HepG2 (cell line): ENCODE measurements around the gene BCAS3. TPM values are rescaled to one million over a fixed set of nuclear protein-coding genes. Genes with fewer than 3 reads are reported as not detected.

Experiments used
- ARID2 ChIP-seq: sonication (generic); formaldehyde crosslinking; IDR thresholded peaks from 2 replicates; pipeline ENCODE4 v1.8.1; 2022; ENCODE audit warnings: mild to moderate bottlenecking, missing genetic modification reagents, borderline replicate concordance
- CHD4 ChIP-seq: fragments of 200-600 bp; sonication (generic); IDR thresholded peaks from 2 replicates; pipeline ENCODE4 v1.7.0; 2017; ENCODE audit warnings: mild to moderate bottlenecking, low read length, borderline replicate concordance
- EP300 ChIP-seq, 3 experiments: sonication (generic) in 1 of 3; formaldehyde crosslinking in 1 of 3; IDR thresholded peaks; 2 replicates each; pipeline versions ENCODE4 v1.5.1 to v1.6.1; 2011 to 2020; ENCODE audit warnings: low read depth in 2 of 3, low read length in 2 of 3, borderline replicate concordance in 1 of 3, improper control_type of control experiment in 1 of 3, mild to moderate bottlenecking in 1 of 3, missing genetic modification reagents in 1 of 3, moderate library complexity in 1 of 3
- ZNF180 ChIP-seq: sonication (generic); formaldehyde crosslinking; IDR thresholded peaks from 2 replicates; pipeline ENCODE4 v1.4.0; 2020; ENCODE audit warnings: low read depth, missing genetic modification reagents, borderline replicate concordance
- ZNF883 ChIP-seq: sonication (generic); formaldehyde crosslinking; IDR thresholded peaks from 2 replicates; pipeline ENCODE4 v1.5.1; 2020; ENCODE audit warnings: mild to moderate bottlenecking, missing genetic modification reagents; ENCODE audit errors: not compliant biosample characterization
- polyA plus RNA-seq, 8 experiments: library from polyadenylated mRNA; depleted of rRNA in 3 of 8; stranded (reverse) in 7 of 8; unstranded in 1 of 8; fragments of >200 nt; fragmentation: Illumina TruSeq in 4 of 8; extraction: Trizol in 4 of 8; gene quantifications; 2 replicates each; pipeline versions ENCODE4 v1.2.1 to v1.2.3, GENCODE V29; 2011 to 2016; ENCODE audit warnings: low read depth in 4 of 8, missing spikeins in 1 of 8, mixed read lengths in 1 of 8; ENCODE audit not compliant: insufficient read depth in 1 of 8
- total RNA-seq, 5 experiments: library from RNA; depleted of rRNA; stranded (reverse); fragments of >200 nt; fragmentation: Illumina TruSeq; extraction: Trizol; gene quantifications; 2 replicates each; pipeline ENCODE4 v1.2.3, GENCODE V29; 2016; ENCODE audit warnings: low read depth in 1 of 5
- TF ChIP-seq, protein P1 (sequence below): sonication (generic); formaldehyde crosslinking; IDR thresholded peaks from 2 replicates; pipeline ENCODE4 v1.4.0; 2020; ENCODE audit warnings: mild to moderate bottlenecking, missing genetic modification reagents, borderline replicate concordance
- TF ChIP-seq, protein P2 (sequence below), 2 experiments: sonication (generic) in 1 of 2; formaldehyde crosslinking in 1 of 2; IDR thresholded peaks; 2 replicates each; pipeline versions ENCODE4 v1.4.0 to v1.6.1; 2016 to 2020; ENCODE audit warnings: borderline replicate concordance in 1 of 2, low read depth in 1 of 2, mild to moderate bottlenecking in 1 of 2, missing genetic modification reagents in 1 of 2
- TF ChIP-seq, protein P3 (sequence below): sonication (generic); formaldehyde crosslinking; IDR thresholded peaks from 2 replicates; pipeline ENCODE4; 2020; ENCODE audit warnings: missing genetic modification reagents, mild to moderate bottlenecking, borderline replicate concordance

The BCAS3 gene
- total and polyA plus RNA-seq, 2 of the 13 experiments (the other 11 are each of a cell fraction or from before 2014, with no cell fraction given): 10.7 to 11.2 TPM

DNA sequence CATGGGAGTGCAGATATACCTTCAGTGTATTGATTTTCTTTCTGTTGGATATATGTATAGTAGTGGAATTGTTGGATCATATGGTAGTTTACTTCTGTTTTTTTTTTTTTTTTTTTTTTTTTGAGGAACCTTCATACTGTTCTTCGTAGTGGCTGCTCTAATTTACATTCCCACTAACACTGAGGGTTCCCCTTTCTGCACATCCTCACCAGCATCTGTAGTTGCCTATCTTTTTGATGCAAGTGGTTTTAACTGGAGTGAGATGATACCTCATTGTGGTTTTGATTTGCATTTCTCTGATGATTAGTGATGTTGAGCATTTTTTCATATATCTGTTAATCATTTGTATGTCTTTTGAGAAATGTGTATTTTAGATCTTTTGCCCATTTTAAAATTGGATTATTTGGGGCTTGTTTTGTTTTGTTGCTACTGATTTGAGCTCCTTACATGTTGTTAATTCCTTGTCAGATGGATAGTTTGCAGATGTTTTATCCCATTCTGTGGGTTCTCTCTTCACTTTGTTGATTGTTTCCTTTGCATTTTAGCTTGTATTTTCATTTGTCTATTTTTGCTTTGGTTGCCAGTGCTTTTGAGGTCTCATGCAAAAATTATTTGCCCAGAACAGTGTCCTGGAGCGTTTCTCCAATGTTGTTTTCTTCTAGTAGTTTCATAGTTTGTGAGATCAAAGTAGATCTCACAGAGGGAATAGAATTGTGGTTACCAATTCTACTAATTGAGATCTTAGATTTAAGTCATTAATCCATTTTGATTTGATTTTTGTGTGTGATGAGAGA is 25.0 kb upstream of the BCAS3 start (continued):
- TF ChIP-seq, protein P1, sequence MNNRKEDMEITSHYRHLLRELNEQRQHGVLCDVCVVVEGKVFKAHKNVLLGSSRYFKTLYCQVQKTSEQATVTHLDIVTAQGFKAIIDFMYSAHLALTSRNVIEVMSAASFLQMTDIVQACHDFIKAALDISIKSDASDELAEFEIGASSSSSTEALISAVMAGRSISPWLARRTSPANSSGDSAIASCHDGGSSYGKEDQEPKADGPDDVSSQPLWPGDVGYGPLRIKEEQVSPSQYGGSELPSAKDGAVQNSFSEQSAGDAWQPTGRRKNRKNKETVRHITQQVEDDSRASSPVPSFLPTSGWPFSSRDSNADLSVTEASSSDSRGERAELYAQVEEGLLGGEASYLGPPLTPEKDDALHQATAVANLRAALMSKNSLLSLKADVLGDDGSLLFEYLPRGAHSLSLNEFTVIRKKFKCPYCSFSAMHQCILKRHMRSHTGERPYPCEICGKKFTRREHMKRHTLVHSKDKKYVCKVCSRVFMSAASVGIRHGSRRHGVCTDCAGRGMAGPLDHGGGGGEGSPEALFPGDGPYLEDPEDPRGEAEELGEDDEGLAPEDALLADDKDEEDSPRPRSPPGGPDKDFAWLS (CRISPR knock-in tag): no peak
- TF ChIP-seq EP300 (IDR thresholded peaks at IDR 0.05; ENCODE audit: low read depth in 2 of 2, low read length in 2 of 2): no peak
- no peak for TF ChIP-seq EP300 (CRISPR knock-in tag; IDR thresholded peaks at IDR 0.05; ENCODE audit: borderline replicate concordance)
- TF ChIP-seq, protein P2, sequence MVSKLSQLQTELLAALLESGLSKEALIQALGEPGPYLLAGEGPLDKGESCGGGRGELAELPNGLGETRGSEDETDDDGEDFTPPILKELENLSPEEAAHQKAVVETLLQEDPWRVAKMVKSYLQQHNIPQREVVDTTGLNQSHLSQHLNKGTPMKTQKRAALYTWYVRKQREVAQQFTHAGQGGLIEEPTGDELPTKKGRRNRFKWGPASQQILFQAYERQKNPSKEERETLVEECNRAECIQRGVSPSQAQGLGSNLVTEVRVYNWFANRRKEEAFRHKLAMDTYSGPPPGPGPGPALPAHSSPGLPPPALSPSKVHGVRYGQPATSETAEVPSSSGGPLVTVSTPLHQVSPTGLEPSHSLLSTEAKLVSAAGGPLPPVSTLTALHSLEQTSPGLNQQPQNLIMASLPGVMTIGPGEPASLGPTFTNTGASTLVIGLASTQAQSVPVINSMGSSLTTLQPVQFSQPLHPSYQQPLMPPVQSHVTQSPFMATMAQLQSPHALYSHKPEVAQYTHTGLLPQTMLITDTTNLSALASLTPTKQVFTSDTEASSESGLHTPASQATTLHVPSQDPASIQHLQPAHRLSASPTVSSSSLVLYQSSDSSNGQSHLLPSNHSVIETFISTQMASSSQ (IDR thresholded peaks at IDR 0.05; ENCODE audit: low read depth): no peak
- TF ChIP-seq, protein P2 (CRISPR knock-in tag; IDR thresholded peaks at IDR 0.05; ENCODE audit: borderline replicate concordance): no peak
- no peak for TF ChIP-seq ZNF883
- no peak for TF ChIP-seq ZNF180
- no peak for TF ChIP-seq ARID2
- TF ChIP-seq, protein P3, sequence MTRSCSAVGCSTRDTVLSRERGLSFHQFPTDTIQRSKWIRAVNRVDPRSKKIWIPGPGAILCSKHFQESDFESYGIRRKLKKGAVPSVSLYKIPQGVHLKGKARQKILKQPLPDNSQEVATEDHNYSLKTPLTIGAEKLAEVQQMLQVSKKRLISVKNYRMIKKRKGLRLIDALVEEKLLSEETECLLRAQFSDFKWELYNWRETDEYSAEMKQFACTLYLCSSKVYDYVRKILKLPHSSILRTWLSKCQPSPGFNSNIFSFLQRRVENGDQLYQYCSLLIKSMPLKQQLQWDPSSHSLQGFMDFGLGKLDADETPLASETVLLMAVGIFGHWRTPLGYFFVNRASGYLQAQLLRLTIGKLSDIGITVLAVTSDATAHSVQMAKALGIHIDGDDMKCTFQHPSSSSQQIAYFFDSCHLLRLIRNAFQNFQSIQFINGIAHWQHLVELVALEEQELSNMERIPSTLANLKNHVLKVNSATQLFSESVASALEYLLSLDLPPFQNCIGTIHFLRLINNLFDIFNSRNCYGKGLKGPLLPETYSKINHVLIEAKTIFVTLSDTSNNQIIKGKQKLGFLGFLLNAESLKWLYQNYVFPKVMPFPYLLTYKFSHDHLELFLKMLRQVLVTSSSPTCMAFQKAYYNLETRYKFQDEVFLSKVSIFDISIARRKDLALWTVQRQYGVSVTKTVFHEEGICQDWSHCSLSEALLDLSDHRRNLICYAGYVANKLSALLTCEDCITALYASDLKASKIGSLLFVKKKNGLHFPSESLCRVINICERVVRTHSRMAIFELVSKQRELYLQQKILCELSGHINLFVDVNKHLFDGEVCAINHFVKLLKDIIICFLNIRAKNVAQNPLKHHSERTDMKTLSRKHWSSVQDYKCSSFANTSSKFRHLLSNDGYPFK: no peak
- no peak for TF ChIP-seq CHD4
